H1 (cell line): ENCODE data around the gene AVP. TPM values are rescaled to one million over a fixed set of nuclear protein-coding genes. Genes with fewer than 3 reads are reported as not detected.

Experiments
- CTCF ChIA-PET: fragments of 300-600 bp; sonication (Branson Sonifier 250); formaldehyde crosslinking; loops from one replicate; lab custom pipeline; 2021; ENCODE audit not compliant: partially characterized antibody; lab: Charles Lee
- POLR2A ChIA-PET: fragments of 300-600 bp; sonication (Branson Sonifier 250); formaldehyde crosslinking; loops from one replicate; lab custom pipeline; 2021; ENCODE audit warnings: inconsistent platforms; ENCODE audit not compliant: partially characterized antibody; lab: Charles Lee
- DNase-seq, 2 experiments: peaks; one replicate each; pipeline versions ENCODE4 v3.0.0 to v3.0.0-alpha.2; 2010 to 2022; ENCODE audit warnings: low spot score in 2 of 2, low read depth in 1 of 2, mixed read lengths in 1 of 2
- FAIRE-seq: peaks from 2 replicates; lab custom pipeline; 2011; peaks lifted over from hg19 to GRCh38; lab: Jason Lieb, UNC
- H2AFZ ChIP-seq: 2 replicates; pipeline ENCODE4 v1.8.1; 2012; ENCODE audit warnings: low read length, inconsistent platforms
- H2AK5ac ChIP-seq: 2 replicates; pipeline ENCODE4 v1.6.1; 2013; ENCODE audit warnings: low read depth, low read length
- H2BK120ac ChIP-seq: replicated peaks from 2 replicates; pipeline ENCODE3; 2013; ENCODE audit warnings: low read depth, low read length, inconsistent platforms
- H2BK12ac ChIP-seq: 2 replicates; pipeline ENCODE4 v1.6.1; 2013; ENCODE audit warnings: low read depth, low read length
- H2BK15ac ChIP-seq: 2 replicates; pipeline ENCODE4 v1.6.1; 2013; ENCODE audit warnings: low read length
- H2BK20ac ChIP-seq: 2 replicates; pipeline ENCODE4 v1.6.1; 2013; ENCODE audit warnings: low read length
- H2BK5ac ChIP-seq: 2 replicates; pipeline ENCODE4 v1.6.1; 2013; ENCODE audit warnings: low read depth, low read length
- H3K14ac ChIP-seq: 2 replicates; pipeline ENCODE4 v1.6.1; 2013; ENCODE audit warnings: inconsistent platforms; ENCODE audit not compliant: insufficient read length
- H3K18ac ChIP-seq: 2 replicates; pipeline ENCODE4 v1.6.1; 2013; ENCODE audit warnings: low read length; ENCODE audit errors: extremely low read depth
- H3K23ac ChIP-seq: 2 replicates; pipeline ENCODE4 v1.6.1; 2013; ENCODE audit warnings: inconsistent platforms; ENCODE audit not compliant: insufficient read length
- H3K23me2 ChIP-seq: 2 replicates; pipeline ENCODE4 v1.6.1; 2013; ENCODE audit warnings: low read depth, low read length
- H3K27ac ChIP-seq: 2 replicates; pipeline ENCODE4 v1.6.1; 2011; ENCODE audit warnings: low read depth, low read length, inconsistent platforms
- H3K27me3 ChIP-seq, 4 experiments: replicated peaks in 1 of 4; 1 replicate in 1 of 4; 2 replicates in 3 of 4; pipeline versions ENCODE4 v1.6.1 to v1.8.1; 2011 to 2013; ENCODE audit warnings: low read length in 3 of 4, mild to moderate bottlenecking in 3 of 4, inconsistent platforms in 2 of 4, mixed read lengths in 2 of 4, moderate library complexity in 1 of 4; ENCODE audit not compliant: control insufficient read depth in 3 of 4, insufficient read depth in 3 of 4; ENCODE audit errors: extremely low read depth in 1 of 4
- H3K36me3 ChIP-seq, 4 experiments: 2 replicates each; pipeline versions ENCODE4 v1.6.1 to v1.8.1; 2011 to 2013; ENCODE audit warnings: mild to moderate bottlenecking in 4 of 4, low read length in 3 of 4, moderate library complexity in 2 of 4, control low read depth in 1 of 4, inconsistent platforms in 1 of 4; ENCODE audit not compliant: insufficient read depth in 4 of 4, control insufficient read depth in 2 of 4
- H3K4ac ChIP-seq: replicated peaks from 2 replicates; pipeline ENCODE3; 2013; ENCODE audit warnings: low read length, low read depth, mixed read lengths, inconsistent platforms; ENCODE audit not compliant: insufficient read length
- H3K4me1 ChIP-seq, 4 experiments: replicated peaks in 1 of 4; 1 replicate in 1 of 4; 2 replicates in 3 of 4; pipeline versions ENCODE4 v1.6.1 to v1.8.1; 2011 to 2013; ENCODE audit warnings: low read length in 3 of 4, inconsistent platforms in 2 of 4, mixed read lengths in 1 of 4; ENCODE audit not compliant: insufficient read depth in 4 of 4, control insufficient read depth in 3 of 4
- H3K4me2 ChIP-seq, 2 experiments: 2 replicates each; pipeline versions ENCODE4 v1.6.1 to v1.8.1; 2011 to 2013; ENCODE audit warnings: low read depth in 2 of 2, low read length in 2 of 2, control low read depth in 1 of 2, inconsistent platforms in 1 of 2, mild to moderate bottlenecking in 1 of 2; ENCODE audit not compliant: insufficient read depth in 1 of 2
- H3K4me3 ChIP-seq, 4 experiments: fragments of 200-600, 300-600 bp in 1 of 4; sonication (generic), shearing (Covaris generic), sonication (Bioruptor Twin) in 1 of 4; 2 replicates each; pipeline versions ENCODE4 v1.5.1 to v1.8.1; 2011 to 2016; ENCODE audit warnings: low read length in 4 of 4, low read depth in 3 of 4, control low read depth in 2 of 4, inconsistent platforms in 2 of 4, mild to moderate bottlenecking in 2 of 4, mixed read lengths in 1 of 4, moderate library complexity in 1 of 4; ENCODE audit not compliant: insufficient read depth in 2 of 4; ENCODE audit errors: extremely low read depth in 1 of 4
- H3K56ac ChIP-seq: replicated peaks from 2 replicates; pipeline ENCODE3; 2013; ENCODE audit warnings: low read depth, mild to moderate bottlenecking, mixed read lengths, low read length, inconsistent platforms; ENCODE audit not compliant: insufficient read length
- H3K79me1 ChIP-seq: 2 replicates; pipeline ENCODE4 v1.6.1; 2013; ENCODE audit warnings: low read depth, low read length, control low read depth
- H3K79me2 ChIP-seq, 2 experiments: 2 replicates each; pipeline versions ENCODE4 v1.6.1 to v1.8.1; 2012 to 2013; ENCODE audit warnings: low read length in 2 of 2, mild to moderate bottlenecking in 2 of 2, inconsistent platforms in 1 of 2; ENCODE audit not compliant: insufficient read depth in 2 of 2, control insufficient read depth in 1 of 2
- H3K9ac ChIP-seq, 4 experiments: replicated peaks in 1 of 4; 1 replicate in 1 of 4; 2 replicates in 3 of 4; pipeline versions ENCODE4 v1.6.1 to v1.8.1; 2011 to 2013; ENCODE audit warnings: low read depth in 3 of 4, low read length in 3 of 4, control low read depth in 2 of 4, mild to moderate bottlenecking in 2 of 4, moderate library complexity in 2 of 4, inconsistent platforms in 1 of 4; ENCODE audit errors: extremely low read depth in 1 of 4
- H3K9me3 ChIP-seq, 2 experiments: 2 replicates each; pipeline versions ENCODE4 v1.6.1 to v1.8.1; 2012 to 2013; ENCODE audit warnings: mild to moderate bottlenecking in 2 of 2, moderate library complexity in 2 of 2, control low read depth in 1 of 2, inconsistent platforms in 1 of 2, low read depth in 1 of 2, low read length in 1 of 2, mixed read lengths in 1 of 2; ENCODE audit not compliant: insufficient read depth in 2 of 2
- H4K20me1 ChIP-seq, 2 experiments: replicated peaks in 1 of 2; 2 replicates each; pipeline versions ENCODE3 to v1.8.1; 2011 to 2013; ENCODE audit warnings: inconsistent platforms in 2 of 2, low read length in 2 of 2, mild to moderate bottlenecking in 1 of 2; ENCODE audit not compliant: insufficient read depth in 2 of 2, control insufficient read depth in 1 of 2
- H4K5ac ChIP-seq: 2 replicates; pipeline ENCODE4 v1.6.1; 2013; ENCODE audit warnings: low read length, low read depth, mixed read lengths, inconsistent platforms; ENCODE audit not compliant: insufficient read length
- H4K8ac ChIP-seq: 2 replicates; pipeline ENCODE4 v1.8.0; 2013; ENCODE audit warnings: mild to moderate bottlenecking, moderate library complexity, low read length, inconsistent platforms; ENCODE audit not compliant: insufficient read depth; ENCODE audit errors: extremely low read depth
- H4K91ac ChIP-seq: replicated peaks from 2 replicates; pipeline ENCODE3; 2013; ENCODE audit warnings: low read length, mixed read lengths, inconsistent platforms; ENCODE audit not compliant: insufficient read length
- EP300 ChIP-seq, 2 experiments: IDR thresholded peaks; 1 replicate in 1 of 2; 2 replicates in 1 of 2; pipeline ENCODE4 v1.6.1; 2011 to 2012; ENCODE audit warnings: low read depth in 2 of 2, low read length in 2 of 2, mild to moderate bottlenecking in 2 of 2, borderline replicate concordance in 1 of 2, inconsistent platforms in 1 of 2, moderate library complexity in 1 of 2
- EZH2 ChIP-seq: fragments of 200-600 bp; sonication (generic); IDR thresholded peaks from 2 replicates; pipeline ENCODE4 v1.7.1; 2012; ENCODE audit warnings: low read depth, mild to moderate bottlenecking, moderate library complexity, low read length, inconsistent platforms; ENCODE audit not compliant: severe bottlenecking
- KDM1A ChIP-seq: fragments of 200-600, 300-600 bp; sonication (generic); IDR thresholded peaks from 2 replicates; pipeline ENCODE4 v1.7.1; 2016; ENCODE audit warnings: mild to moderate bottlenecking, low read length, borderline replicate concordance
- MAX ChIP-seq: IDR thresholded peaks from 2 replicates; pipeline ENCODE4 v1.6.1; 2012; ENCODE audit warnings: inconsistent platforms
- POLR2A ChIP-seq, 2 experiments: IDR thresholded peaks; 1 replicate in 1 of 2; 2 replicates in 1 of 2; pipeline ENCODE4 v1.6.1; 2011; ENCODE audit warnings: low read depth in 2 of 2, low read length in 2 of 2, mild to moderate bottlenecking in 2 of 2; ENCODE audit errors: control extremely low read depth in 1 of 2
- RBBP5 ChIP-seq: IDR thresholded peaks from 2 replicates; pipeline ENCODE4 v1.7.1; 2012; ENCODE audit warnings: low read depth, mild to moderate bottlenecking, inconsistent platforms, low read length, moderate library complexity, borderline replicate concordance
- SIN3A ChIP-seq, 2 experiments: IDR thresholded peaks in 1 of 2; conservative IDR thresholded peaks in 1 of 2; 2 replicates each; pipeline ENCODE4 v1.6.1; 2011 to 2012; ENCODE audit warnings: low read length in 2 of 2, improper control_type of control experiment in 1 of 2, low read depth in 1 of 2, mild to moderate bottlenecking in 1 of 2
- SIX5 ChIP-seq: IDR thresholded peaks from 2 replicates; pipeline ENCODE4 v1.6.1; 2011; ENCODE audit warnings: mild to moderate bottlenecking, low read depth, low read length
- WGBS, 2 experiments: shearing (Covaris generic) in 1 of 2; methylation state at CpG; one replicate each; pipeline versions ENCODE4 v1.1.6 to v1.1.7; 2013 to 2015; ENCODE audit warnings: low lambda C conversion rate in 2 of 2, mixed read lengths in 2 of 2, inconsistent platforms in 1 of 2, low coverage in 1 of 2, missing lambda C conversion rate in 1 of 2; ENCODE audit not compliant: insufficient replicate concordance in 2 of 2, insufficient coverage in 1 of 2, insufficient read length in 1 of 2; ENCODE audit errors: extremely low coverage in 1 of 2, missing lambda C conversion rate in 1 of 2; 5-methylcytosine and 5-hydroxymethylcytosine counted together
- polyA plus RNA-seq, 7 experiments: library from polyadenylated mRNA; depleted of rRNA in 3 of 7; stranded (reverse) in 5 of 7; unstranded in 2 of 7; fragments of >200 nt in 5 of 7; fragments of 200-250 nt in 2 of 7; gene quantifications; 1 replicate in 5 of 7; 2 replicates in 1 of 7; 4 replicates in 1 of 7; pipeline versions ENCODE4 v1.2.1 to v1.2.3, GENCODE V29; 2011 to 2013; ENCODE audit warnings: missing spikeins in 2 of 7, mixed read lengths in 2 of 7
- total RNA-seq: library from RNA; stranded (reverse); fragmentation: NEBNext Ultra II Directional; extraction: Animal tissue kit (Norgen Biotek cat#: 25700); gene quantifications from 2 replicates; pipeline ENCODE4 v1.2.1, GENCODE V29; 2021

The AVP gene
- total and polyA plus RNA-seq, 2 of the 8 experiments (the other 6 are each of a cell fraction or from before 2014, with no cell fraction given) = 0.18 TPM; not detected in 1

DNA sequence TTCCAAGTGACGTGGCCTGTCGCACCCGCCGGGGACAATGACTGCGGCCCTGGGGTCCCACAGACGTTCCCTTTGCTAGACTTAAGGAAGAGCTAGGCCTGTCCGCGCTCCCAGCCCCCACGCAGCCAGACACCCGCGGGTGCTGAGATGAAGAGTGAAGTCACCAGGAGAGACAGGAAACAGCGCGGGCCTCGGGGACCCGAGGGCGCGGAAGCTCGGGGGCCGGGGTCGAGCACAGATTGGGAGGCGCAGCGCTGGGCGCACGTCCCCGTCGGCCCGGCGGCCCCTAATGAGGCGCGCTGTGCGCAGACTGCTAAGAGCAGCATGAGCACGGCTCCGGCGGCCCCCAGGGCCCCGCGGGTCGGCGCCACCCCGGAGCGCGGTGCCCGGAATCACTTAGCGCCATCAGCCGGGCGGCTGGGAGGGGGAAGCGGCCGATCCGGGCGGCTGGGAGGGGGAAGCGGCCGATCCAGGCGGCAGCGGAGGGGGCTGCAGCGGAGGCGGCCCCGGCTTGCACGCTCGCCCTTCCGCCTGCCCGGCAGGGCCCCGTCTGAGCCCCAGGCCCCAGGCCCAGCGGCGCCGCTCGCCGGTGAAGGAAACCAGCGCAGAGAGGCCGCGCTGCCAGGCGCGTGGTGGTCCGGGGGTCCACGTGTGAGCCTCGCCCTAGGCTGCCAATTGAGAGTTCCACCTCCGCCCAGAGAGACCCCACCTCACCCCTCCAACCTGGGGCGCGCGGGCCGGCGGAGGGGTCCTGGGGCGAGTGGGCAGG is 8.3 kb upstream of the AVP start:
- DNase-seq = peak in 1 of 2 experiments; percentile 71
- Histone ChIP-seq H2BK20ac (no peak overlapping the region), H3K23me2 (no peaks in the 10 kb centered on the region; the same call in 1 of the 2 replicates), H3K4ac (peak overlapping the region; percentile 97), H3K4me3 (peak overlapping the region; percentile 9 to 61 (median 35)), H3K4me1 (peaks cover 0 to 6% (median 2%) of the 10 kb centered on the region in 4 experiments; a peak in 2 of 7 replicates), H3K56ac (no peak overlapping the region), H3K14ac (peak overlapping the region; percentile 55), H2BK120ac (no peak overlapping the region), H3K36me3 (no peaks in the 10 kb centered on the region), H3K79me1 (no peaks in the 10 kb centered on the region), H3K27me3 (peaks cover 2 to 21% (median 13%) of the 10 kb centered on the region in 4 experiments), H2BK12ac (peak overlapping the region; percentile 63; the same call in 1 of the 2 replicates), H4K91ac (peak overlapping the region; percentile 81), H4K5ac (no peak overlapping the region), H3K9ac (peak overlapping the region in 2 of 4 experiments; percentile 14 to 46; a peak in 2 of 7 replicates), H4K20me1 (no peaks in the 10 kb centered on the region), H3K4me2 (peak overlapping the region; percentile 58 to 78), H4K8ac (peak overlapping the region; percentile 89), H2BK5ac (no peak overlapping the region), H3K9me3 (no peaks in the 10 kb centered on the region), H2BK15ac (no peak overlapping the region), H3K27ac (no peak overlapping the region), H3K18ac (peak overlapping the region; percentile 78), H2AK5ac (no peak overlapping the region), H3K79me2 (no peaks in the 10 kb centered on the region), H2AFZ (peak overlapping the region; percentile 91; the same call in 1 of the 2 replicates), H3K23ac (no peak overlapping the region)
- 14% methylated on average over 40 of the region's 81 CpGs; no CpG with 5 or more reads in 1 of the 2 experiments for WGBS, 2 experiments
- POLR2A ChIA-PET = interaction anchor here (0.7 to 2.2 kb wide), 11 partner anchors 9 to 76 kb away, joined by 3 to 14 read pairs (median 3); partner anchors contain the start of genes AVP and OXT
- CTCF ChIA-PET = interaction anchor here (0.9 to 5.5 kb wide), 6 partner anchors 13 to 39 kb away, joined by 3 to 48 read pairs (median 6); no protein-coding TSS in a partner anchor
- FAIRE-seq = no peak
- TF ChIP-seq EP300 (IDR thresholded peaks at IDR 0.05; ENCODE audit: borderline replicate concordance in 1 of 2, low read depth in 2 of 2, low read length in 2 of 2) (no peak), POLR2A (IDR thresholded peaks at IDR 0.05; ENCODE audit: control extremely low read depth in 1 of 2, low read depth in 2 of 2, low read length in 2 of 2) (peak in 1 of 2 experiments; percentile 58; a peak in 2 of 3 replicates), RBBP5 (peak; percentile 43; the same call in 1 of the 2 replicates), MAX (peak; percentile 73), EZH2 (peak; percentile 33), KDM1A (0 out of 2 replicates have a peak, but pooled peaks have one; percentile 20), SIN3A (conservative IDR thresholded peaks at IDR 0.05 in 1 of 2, IDR thresholded peaks at IDR 0.05 in 1 of 2; ENCODE audit: low read depth in 1 of 2, low read length in 2 of 2) (0 out of 4 replicates have a peak, but pooled peaks of 1 of the 2 experiments have one; percentile 35), SIX5 (no peak)
